SJCRH30 (cell line): ENCODE measurements around the gene CD164L2. TPM values are rescaled to one million over a fixed set of nuclear protein-coding genes. Genes with fewer than 3 reads are reported as not detected.
"Not testable (repeated sequence)": the region's sequence is repeated elsewhere in the genome, so short reads cannot be mapped to it uniquely, and the experiment has no call there.

Experiments used
- DNase-seq, 2 experiments: peaks; one replicate each; pipeline ENCODE4 v3.0.0-alpha.2; 2015 to 2020
- H3K27ac ChIP-seq: fragments of 250-450 bp; sonication (Bioruptor Pico); 2 replicates; pipeline ENCODE4 v1.5.1; 2020; ENCODE audit warnings: mild to moderate bottlenecking, moderate library complexity
- H3K27me3 ChIP-seq: fragments of 250-450 bp; sonication (Bioruptor Pico); 2 replicates; pipeline ENCODE4 v1.5.1; 2020; ENCODE audit warnings: mild to moderate bottlenecking, moderate library complexity
- H3K36me3 ChIP-seq: fragments of 250-450 bp; sonication (Bioruptor Pico); 2 replicates; pipeline ENCODE4 v1.5.1; 2020; ENCODE audit warnings: mild to moderate bottlenecking, moderate library complexity
- H3K4me1 ChIP-seq: fragments of 250-450 bp; sonication (Bioruptor Pico); 2 replicates; pipeline ENCODE4 v1.5.1; 2020; ENCODE audit warnings: mild to moderate bottlenecking, moderate library complexity
- H3K4me3 ChIP-seq: fragments of 250-450 bp; sonication (Bioruptor Pico); 2 replicates; pipeline ENCODE4 v1.5.1; 2020; ENCODE audit warnings: mild to moderate bottlenecking, moderate library complexity
- H3K9me3 ChIP-seq: fragments of 250-450 bp; sonication (Bioruptor Pico); replicated peaks from 2 replicates; pipeline ENCODE4 v1.5.1; 2020; ENCODE audit warnings: mild to moderate bottlenecking, moderate library complexity
- total RNA-seq: library from RNA; depleted of rRNA; stranded (reverse); fragments of >200 nt; shearing (Covaris generic); gene quantifications from 2 replicates; pipeline ENCODE4 v1.2.3, GENCODE V29; 2014; rRNA removed

CD164L2 gene
- total RNA-seq, result not detected in 2 replicates

DNA sequence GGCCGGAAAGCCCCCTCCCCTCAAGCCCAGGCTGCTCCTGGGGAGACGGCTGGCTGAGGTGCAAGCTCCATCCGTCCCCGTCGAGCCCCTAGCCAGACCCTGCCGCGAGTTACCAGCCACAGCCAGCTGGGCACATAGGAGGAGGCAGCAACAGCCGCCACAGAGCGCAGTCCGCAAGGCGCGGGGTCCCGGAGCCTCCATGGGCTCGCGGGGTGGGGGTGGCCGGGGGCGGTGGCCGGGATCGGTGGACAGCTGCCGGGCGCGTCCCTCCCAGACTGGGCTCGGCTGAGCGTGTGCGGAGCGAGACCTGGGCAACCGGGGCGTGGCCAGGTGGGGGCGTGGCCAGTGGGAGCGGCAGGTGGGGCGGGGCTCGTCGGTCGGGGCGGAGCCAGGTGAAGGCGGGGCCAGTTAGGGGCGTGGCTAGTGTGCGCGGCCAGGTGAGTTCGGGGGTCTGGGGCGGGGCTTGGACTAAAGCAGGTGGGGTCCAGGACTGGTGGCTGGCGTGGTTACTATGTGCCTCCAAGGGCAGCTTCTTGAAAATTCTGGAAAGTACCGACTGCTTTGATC lies at the start of gene CD164L2:
TSS of gene CD164L2 (minus strand) at position 295 of the 567 bp plus-strand sequence. CDS start at position 201, 94 bp downstream.
- Histone ChIP-seq H3K4me1 (no peaks in the 10 kb centered on the region), H3K27me3 (peaks cover 22% of the 10 kb centered on the region), H3K36me3 (no peaks in the 10 kb centered on the region), H3K9me3 (no peaks in the 10 kb centered on the region), H3K4me3 (no peak within 1 kb of the TSS), H3K27ac (no peak within 1 kb of the TSS)
- DNase-seq, result no peak

DNA sequence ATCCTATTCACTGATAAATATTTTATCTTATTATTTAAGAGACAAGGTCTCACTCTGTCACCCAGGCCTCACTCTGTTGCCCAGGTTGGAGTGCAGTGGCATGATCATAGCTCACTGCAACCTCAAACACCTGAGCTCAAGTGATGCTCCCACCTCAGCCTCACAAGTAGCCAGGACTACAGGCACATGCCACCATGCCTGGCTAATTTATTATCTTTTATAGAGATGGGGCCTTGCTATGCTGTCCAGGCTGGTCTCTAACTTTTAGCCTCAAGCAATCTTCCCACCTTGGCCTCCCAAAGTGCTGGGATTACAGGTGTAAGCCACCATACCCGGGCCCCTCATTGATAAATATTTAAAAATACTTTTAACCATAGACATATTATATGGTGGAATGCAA lies 49.6 kb upstream of the CD164L2 start:
- peaks cover 73% of the 10 kb centered on the region for H3K4me1 ChIP-seq
- not testable (repeated sequence) for H3K27me3 ChIP-seq

DNA sequence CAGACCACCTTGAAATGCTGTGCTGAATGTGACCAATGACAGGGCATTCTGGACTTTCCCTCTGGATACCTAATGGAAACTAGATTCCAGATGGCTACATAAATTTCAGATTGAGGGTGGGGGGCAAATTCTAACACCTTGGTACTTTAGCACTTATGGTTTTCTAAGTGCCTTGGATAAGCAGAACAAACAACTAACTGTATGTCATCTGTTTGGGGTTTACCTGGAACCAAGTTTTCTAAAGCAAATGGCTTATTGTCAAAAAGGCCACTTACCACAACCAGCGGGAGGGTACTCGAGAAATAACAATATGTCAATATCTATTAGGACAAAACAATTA lies 48.4 kb upstream of the CD164L2 start:
- Histone ChIP-seq H3K27ac (peak overlapping the region; percentile 94), H3K4me3 (no peak overlapping the region), H3K4me1 (peaks cover 73% of the 10 kb centered on the region), H3K36me3 (peaks cover 13% of the 10 kb centered on the region), H3K9me3 (no peaks in the 10 kb centered on the region), H3K27me3 (no peaks in the 10 kb centered on the region)
- no peak for DNase-seq

More for the DNA sequence above, 49.6 kb upstream of the CD164L2 start:
- H3K27ac ChIP-seq, H3K9me3 ChIP-seq, H3K4me3 ChIP-seq, DNase-seq, H3K36me3 ChIP-seq: not testable (repeated sequence)

DNA sequence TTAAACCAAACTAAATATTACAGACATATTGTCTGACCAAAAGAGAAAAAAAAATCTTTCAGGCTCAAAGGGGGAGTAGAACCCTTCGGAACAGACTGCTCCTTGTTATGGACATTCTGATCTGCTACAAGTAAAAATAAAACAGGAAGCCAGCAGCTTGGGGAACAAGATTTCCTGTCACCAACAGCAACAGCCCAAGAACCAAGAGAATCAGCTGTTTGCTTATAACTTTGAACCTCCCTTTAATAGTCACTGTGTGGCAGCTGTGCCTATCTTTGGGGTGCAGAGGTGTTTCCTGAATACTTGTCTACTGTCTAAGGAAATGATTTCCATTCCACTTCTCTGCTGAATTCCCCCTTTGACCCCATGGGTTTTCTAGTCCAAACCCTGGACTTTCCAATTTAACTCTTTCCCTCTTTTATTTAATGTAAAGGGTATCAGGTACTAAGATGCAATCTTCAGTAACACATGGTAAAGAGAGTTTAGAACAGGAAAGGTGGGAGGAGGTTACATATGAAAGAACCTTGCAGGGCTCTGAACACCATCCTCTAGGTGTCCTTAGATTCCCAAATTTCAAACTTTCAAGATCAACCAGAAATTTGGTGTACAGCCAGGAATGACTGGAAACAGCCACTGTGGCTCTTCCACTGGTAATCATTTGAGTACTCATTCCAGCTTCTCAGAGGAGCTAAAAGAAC lies 47.9 kb upstream of the CD164L2 start:
- Histone ChIP-seq H3K4me3 (no peak overlapping the region), H3K27me3 (no peaks in the 10 kb centered on the region), H3K36me3 (peaks cover 16% of the 10 kb centered on the region), H3K4me1 (peaks cover 68% of the 10 kb centered on the region), H3K9me3 (no peaks in the 10 kb centered on the region), H3K27ac (peak overlapping the region; percentile 94)
- peak in 1 of 2 experiments; percentile 59 for DNase-seq

DNA sequence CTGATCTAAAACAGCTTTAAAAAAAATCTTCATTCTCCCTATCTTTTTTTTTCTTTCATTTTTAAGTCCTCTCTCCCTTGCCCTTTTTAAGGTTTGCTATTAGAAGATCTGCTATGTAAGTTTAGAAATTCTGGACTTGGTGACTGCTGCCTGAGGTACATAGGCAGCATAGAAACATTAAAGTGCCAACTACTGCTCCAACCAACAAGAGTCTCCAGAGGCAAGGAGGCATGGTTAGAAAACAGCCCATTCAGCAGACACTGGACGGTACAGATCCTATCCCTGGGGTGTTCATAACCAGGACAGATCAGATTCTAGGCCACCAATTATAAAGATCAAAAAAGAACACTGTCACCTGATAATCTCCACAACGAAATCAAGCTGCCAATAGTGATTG lies 45.9 kb upstream of the CD164L2 start:
- Histone ChIP-seq H3K36me3 (peaks cover 28% of the 10 kb centered on the region), H3K4me3 (0 out of 2 replicates have a peak overlapping the region, but pooled peaks have one; percentile 1), H3K27ac (peak overlapping the region; percentile 94), H3K4me1 (peaks cover 57% of the 10 kb centered on the region), H3K27me3 (no peaks in the 10 kb centered on the region), H3K9me3 (no peaks in the 10 kb centered on the region)
- DNase-seq, result peak in 1 of 2 experiments; percentile 54

DNA sequence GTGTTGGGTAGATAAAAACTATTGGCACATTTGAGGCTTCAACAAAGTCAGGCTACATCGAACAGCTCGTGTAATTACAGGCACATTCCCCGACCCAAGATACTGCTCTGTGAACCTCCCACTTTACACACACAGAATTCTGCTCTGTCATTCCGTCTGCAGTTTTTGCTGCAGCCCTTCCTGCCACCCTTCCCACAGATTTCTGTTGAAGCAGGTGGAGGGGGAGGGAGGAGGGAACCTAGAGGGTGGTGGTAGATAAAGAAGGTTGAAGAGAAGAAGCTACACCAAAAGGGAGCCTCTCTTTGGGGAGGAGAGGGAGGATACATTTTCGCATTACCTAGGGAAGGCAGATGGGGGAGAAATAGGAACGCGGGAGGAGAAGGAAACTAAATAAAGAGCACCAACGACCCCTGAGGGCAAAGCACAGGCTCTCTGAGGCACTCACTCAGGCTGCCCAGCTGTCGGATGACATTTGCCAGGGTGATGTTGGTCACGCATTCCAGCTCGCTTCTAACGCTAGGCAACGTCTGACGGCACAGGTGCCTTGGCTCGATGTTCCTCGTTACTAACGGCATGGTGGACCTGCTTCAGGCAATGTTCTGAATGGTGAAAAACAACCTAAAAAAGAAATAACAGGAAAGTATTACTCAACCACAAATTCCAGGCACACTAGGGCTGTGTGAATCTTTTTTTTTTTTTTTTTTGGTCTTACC lies 45.3 kb upstream of the CD164L2 start:
- H3K36me3 ChIP-seq, result peaks cover 30% of the 10 kb centered on the region
- no peaks in the 10 kb centered on the region for H3K27me3 ChIP-seq
- peak; percentile 95 to 97 for DNase-seq
- peak overlapping the region; percentile 1; the same call in 1 of the 2 replicates for H3K4me3 ChIP-seq
- peak overlapping the region; percentile 94 for H3K27ac ChIP-seq
- no peaks in the 10 kb centered on the region for H3K9me3 ChIP-seq
- peaks cover 54% of the 10 kb centered on the region for H3K4me1 ChIP-seq

DNA sequence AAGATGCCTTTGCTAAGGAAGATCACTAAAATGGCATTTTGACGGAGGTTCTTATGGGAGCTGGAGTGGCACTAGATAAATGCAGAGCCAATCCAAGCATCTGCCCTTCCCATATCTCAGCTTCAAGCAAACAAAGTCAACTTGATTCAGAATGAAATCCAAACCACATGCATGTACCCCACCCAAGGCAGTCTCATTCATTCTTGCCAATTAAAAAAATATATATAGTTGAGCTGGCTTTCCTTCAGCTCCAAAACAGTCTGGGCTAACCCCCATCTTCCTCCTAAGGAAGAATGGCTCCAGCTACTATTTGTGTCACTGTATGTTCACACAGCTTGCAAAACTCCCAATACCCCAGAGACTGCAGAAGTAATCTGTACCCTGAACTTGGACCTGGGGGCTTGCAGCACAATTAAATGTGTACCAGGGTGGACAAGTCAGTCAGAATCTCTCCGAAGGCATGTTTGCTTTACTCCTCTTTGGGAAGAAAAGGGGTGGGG lies 44.7 kb upstream of the CD164L2 start:
- Histone ChIP-seq H3K4me3 (peak overlapping the region; percentile 1; the same call in 1 of the 2 replicates), H3K4me1 (peaks cover 50% of the 10 kb centered on the region), H3K9me3 (no peaks in the 10 kb centered on the region), H3K36me3 (peaks cover 34% of the 10 kb centered on the region), H3K27ac (peak overlapping the region; percentile 94), H3K27me3 (no peaks in the 10 kb centered on the region)
- DNase-seq, result no peak

DNA sequence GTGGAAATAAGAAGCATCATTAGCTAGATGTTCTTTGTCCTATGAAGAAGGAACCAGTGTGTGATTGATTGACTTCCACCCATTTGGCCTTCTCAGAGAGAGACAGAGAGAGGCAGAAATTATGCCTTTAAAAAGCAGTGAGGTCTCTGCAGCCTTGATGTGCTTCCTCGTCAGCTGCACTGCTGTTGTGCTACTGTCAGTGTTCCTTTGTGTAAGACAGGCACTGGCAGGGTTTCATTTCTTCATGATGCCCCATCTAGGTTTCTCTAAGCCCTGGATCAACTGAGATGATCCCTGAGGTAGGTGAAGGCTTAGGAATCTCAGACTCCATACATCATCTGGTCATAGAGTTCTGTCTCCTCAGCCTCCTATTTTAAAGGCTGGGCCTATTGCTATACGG lies 44.2 kb upstream of the CD164L2 start:
- no peak overlapping the region for H3K4me3 ChIP-seq
- H3K27ac ChIP-seq, result peak overlapping the region; percentile 94
- H3K27me3 ChIP-seq, result no peaks in the 10 kb centered on the region
- peaks cover 50% of the 10 kb centered on the region for H3K4me1 ChIP-seq
- no peaks in the 10 kb centered on the region for H3K9me3 ChIP-seq
- no peak for DNase-seq
- peaks cover 36% of the 10 kb centered on the region for H3K36me3 ChIP-seq

DNA sequence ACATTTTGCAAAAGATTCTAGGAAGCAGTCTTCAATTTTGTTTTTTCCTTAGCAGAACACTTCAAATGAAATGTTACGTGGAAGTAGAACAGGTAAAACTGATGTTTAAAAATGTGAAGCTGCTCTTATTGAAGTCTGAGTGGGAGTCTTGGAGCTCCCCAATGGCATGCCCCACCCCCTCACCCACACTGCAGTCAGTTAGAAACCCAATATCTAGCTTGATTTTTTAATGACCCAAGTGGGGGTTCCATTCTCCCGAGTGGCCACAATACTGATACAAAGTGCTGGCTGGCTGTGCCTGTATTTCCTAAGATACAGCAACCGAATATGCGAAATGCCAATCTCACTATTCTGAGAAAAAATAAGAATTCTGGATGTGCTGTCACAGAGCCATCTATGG lies 40.6 kb upstream of the CD164L2 start:
- DNase-seq, result no peak
- Histone ChIP-seq H3K27me3 (no peaks in the 10 kb centered on the region), H3K36me3 (peaks cover 33% of the 10 kb centered on the region), H3K9me3 (no peaks in the 10 kb centered on the region; the same call in 1 of the 2 replicates), H3K27ac (no peak overlapping the region), H3K4me1 (peaks cover 29% of the 10 kb centered on the region), H3K4me3 (no peak overlapping the region)

DNA sequence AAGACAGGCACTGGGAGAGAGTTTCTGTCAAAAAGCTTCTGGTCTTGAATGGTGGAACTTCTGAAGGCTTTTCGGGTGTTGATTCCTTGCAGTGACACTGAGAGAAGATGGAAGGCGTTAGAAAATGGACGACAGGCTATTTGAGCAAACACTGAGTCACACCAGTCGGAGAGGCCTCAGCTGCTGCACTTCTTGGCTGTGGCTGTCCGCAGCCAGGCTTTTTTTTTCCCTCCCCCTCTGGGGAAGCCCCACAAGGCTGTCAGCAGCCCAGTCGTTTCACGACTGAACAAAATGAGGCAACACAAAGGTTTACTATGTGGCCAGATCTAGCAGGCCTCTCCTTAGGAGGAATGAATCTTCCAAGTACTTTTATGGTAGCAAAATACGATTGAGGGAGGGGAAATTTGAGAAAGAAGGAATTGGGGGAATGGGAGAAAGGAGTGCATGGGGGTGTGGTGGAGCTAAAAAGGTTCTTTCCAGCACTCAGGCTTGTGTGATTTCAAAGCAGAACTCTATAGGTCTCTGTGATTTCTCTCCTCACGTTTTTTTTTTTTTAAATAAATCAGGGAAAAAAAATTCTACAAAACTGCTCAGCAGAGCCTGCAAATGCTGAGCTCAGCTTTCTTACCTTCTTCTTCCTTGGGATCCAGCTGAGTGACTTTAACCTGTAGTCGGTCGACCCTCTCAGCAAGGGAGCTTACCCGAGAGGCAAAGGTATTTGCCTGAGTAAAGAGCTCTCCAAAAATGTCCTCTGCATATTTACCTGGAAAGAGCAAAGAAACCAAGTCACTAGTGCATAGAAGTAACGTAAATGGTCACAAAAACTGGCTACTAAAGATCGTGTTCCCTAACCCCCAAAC lies 35.4 kb upstream of the CD164L2 start:
- peaks cover 34% of the 10 kb centered on the region for H3K4me1 ChIP-seq
- peak; percentile 88 to 93 for DNase-seq
- peaks cover 50% of the 10 kb centered on the region for H3K36me3 ChIP-seq
- no peak overlapping the region for H3K4me3 ChIP-seq
- H3K27ac ChIP-seq, result peak overlapping the region; percentile 75
- no peaks in the 10 kb centered on the region; the same call in 1 of the 2 replicates for H3K9me3 ChIP-seq
- no peaks in the 10 kb centered on the region for H3K27me3 ChIP-seq

DNA sequence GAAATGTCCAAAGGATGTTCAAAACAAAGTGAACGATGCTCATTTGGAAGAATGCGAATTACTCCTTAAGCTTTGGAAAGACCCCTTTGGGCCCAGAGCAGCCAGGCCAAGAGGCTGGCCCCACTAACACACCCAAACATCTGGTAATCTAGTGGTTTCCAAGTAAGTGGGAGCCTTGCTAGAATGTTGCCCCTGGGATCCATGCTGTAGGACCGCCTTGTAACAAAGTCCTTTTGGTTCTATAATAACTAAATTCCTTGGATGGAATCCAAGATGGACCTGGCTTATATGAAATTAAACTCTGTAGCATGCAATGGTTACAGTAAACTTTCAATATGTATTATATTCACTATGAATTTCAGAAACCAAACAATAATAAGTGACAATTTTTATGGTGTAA lies 34.6 kb upstream of the CD164L2 start:
- H3K9me3 ChIP-seq, result no peaks in the 10 kb centered on the region; the same call in 1 of the 2 replicates
- no peak overlapping the region for H3K4me3 ChIP-seq
- H3K36me3 ChIP-seq, result peaks cover 52% of the 10 kb centered on the region
- no peaks in the 10 kb centered on the region for H3K27me3 ChIP-seq
- peaks cover 34% of the 10 kb centered on the region for H3K4me1 ChIP-seq
- peak overlapping the region; percentile 75 for H3K27ac ChIP-seq
- DNase-seq, result no peak

DNA sequence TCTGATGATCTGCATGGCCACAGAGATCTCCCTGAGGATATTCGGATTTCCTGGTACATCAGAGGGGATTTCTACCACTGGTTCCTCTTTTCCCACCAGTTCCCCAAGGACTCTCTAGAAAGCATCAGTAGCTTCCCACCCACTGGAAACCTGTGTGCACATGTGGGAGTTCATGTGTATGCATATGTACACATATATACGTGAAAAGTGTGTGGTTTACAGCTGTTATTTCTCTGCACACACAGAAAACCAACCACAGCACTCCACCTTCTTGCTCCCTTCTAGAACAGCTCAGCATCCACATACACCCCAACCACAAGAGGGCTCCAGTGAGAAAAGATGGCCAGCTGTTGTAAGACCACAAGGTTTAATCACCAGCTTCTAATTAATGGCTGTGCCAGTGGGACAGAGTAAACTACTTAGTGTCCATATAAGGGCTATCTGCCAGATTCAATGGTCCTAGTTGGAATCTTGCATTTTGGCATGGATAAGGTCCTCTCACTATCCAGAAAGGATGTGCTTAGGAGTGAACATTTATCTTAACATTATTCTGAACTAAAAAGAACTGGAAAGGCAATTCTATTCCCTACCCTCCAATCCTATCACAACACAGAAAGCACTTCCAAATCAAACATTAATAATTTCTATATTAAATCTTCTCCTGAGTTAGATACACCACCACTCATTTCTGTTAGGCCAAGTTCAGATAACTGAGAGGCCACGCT lies 33.4 kb upstream of the CD164L2 start:
- peaks cover 34% of the 10 kb centered on the region for H3K4me1 ChIP-seq
- no peaks in the 10 kb centered on the region for H3K27me3 ChIP-seq
- peaks cover 59% of the 10 kb centered on the region for H3K36me3 ChIP-seq
- peak overlapping the region; percentile 1; the same call in 1 of the 2 replicates for H3K27ac ChIP-seq
- peak; percentile 79 to 94 for DNase-seq
- H3K9me3 ChIP-seq, result no peaks in the 10 kb centered on the region; the same call in 1 of the 2 replicates
- no peak overlapping the region for H3K4me3 ChIP-seq

DNA sequence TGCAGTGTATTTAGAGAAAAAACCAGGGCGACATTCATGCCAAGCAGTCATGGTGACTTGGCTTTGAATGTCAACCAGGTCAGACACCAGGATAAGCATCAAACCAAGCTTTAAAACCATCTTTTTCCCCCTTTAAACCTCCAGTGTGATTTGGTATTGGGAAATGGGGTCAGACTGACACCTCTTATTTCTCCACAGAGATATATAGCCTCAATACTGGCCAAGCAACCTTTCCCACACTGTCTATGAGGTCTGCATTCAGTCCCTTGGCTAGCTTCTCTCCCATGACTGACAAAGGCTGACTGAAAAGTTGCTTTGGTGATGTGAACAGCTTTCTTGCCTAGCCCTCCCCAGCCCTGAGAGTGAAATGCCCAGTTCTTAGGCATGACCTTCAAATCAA lies 31.0 kb upstream of the CD164L2 start:
- Histone ChIP-seq H3K27me3 (no peaks in the 10 kb centered on the region), H3K36me3 (peaks cover 75% of the 10 kb centered on the region), H3K4me1 (peaks cover 29% of the 10 kb centered on the region), H3K9me3 (no peaks in the 10 kb centered on the region; the same call in 1 of the 2 replicates), H3K27ac (no peak overlapping the region), H3K4me3 (no peak overlapping the region)
- no peak for DNase-seq

DNA sequence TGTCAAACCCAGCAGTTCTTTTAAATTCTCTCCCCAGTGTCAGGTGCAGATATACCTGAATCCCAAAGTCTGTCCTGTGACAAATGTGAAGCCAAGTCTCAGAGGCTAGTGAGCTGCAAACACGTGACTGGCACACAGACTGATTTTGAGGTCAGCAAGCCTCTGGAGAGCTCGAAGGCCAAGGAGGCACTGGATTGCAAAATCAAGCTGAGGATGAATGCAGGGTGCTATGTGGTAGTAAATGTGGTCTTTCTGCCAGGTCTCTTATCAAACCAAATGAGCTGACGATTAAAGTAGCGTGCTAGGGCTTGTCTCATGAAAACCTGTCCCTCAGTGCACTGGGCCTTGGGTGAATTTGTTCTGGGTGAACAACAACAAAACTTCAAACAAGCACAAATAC lies 29.9 kb upstream of the CD164L2 start:
- Histone ChIP-seq H3K36me3 (peaks cover 73% of the 10 kb centered on the region), H3K9me3 (no peaks in the 10 kb centered on the region)
- DNase-seq, result no peak

More for the DNA sequence above, 29.9 kb upstream of the CD164L2 start:
- Histone ChIP-seq H3K4me3 (no peak overlapping the region), H3K27me3 (no peaks in the 10 kb centered on the region), H3K27ac (no peak overlapping the region), H3K4me1 (peaks cover 18% of the 10 kb centered on the region)
